Measurements from ENCODE around the gene ADAMTS2. TPM values are rescaled to one million over a fixed set of nuclear protein-coding genes. Genes with fewer than 3 reads are reported as not detected.

ADAMTS2 gene
- polyA plus RNA-seq, 3 donors, result 0.74 to 2.3 TPM; not detected in 1

GRCh38 chr5:179357031-179357430 is 11.8 kb upstream of the ADAMTS2 start:
- peaks cover 2 to 5% (median 4%) of the 10 kb centered on the region in 3 donors for H3K27me3 Mint-ChIP-seq (ENCODE audit: low read depth in 3 of 3)
- no peak overlapping the region for H3K27ac ChIP-seq (ENCODE audit: low read depth in 1 of 2, low read length in 2 of 2)
- H3K36me3 ChIP-seq (replicated peaks in 1 of 2; ENCODE audit: control insufficient read depth in 1 of 2, insufficient read depth in 2 of 2, low read length in 2 of 2), result no peaks in the 10 kb centered on the region
- H3K4me3 ChIP-seq (replicated peaks in 1 of 3; ENCODE audit: low read depth in 2 of 3, low read length in 3 of 3), result no peak overlapping the region
- peak overlapping the region; percentile 36 for H3K4me2 ChIP-seq (replicated peaks; ENCODE audit: extremely low read depth, low read length, poor library complexity, severe bottlenecking)
- H3K4me1 ChIP-seq (ENCODE audit: control insufficient read depth in 1 of 2, insufficient read depth in 2 of 2, low read length in 2 of 2), result peaks cover 29 to 42% of the 10 kb centered on the region in 2 donors
- H3K36me3 Mint-ChIP-seq, result no peaks in the 10 kb centered on the region
- H4K20me1 ChIP-seq (ENCODE audit: insufficient read depth, low read length), result no peaks in the 10 kb centered on the region
- TF ChIP-seq CTCF (IDR thresholded peaks at IDR 0.05), result no peak
- H3K4me1 Mint-ChIP-seq, result peaks cover 55% of the 10 kb centered on the region
- intact Hi-C loops (cut with micrococcal nuclease), result no loop called here
- H3K9ac ChIP-seq (ENCODE audit: insufficient read depth, low read length, poor library complexity, severe bottlenecking), result no peak overlapping the region
- no peaks in the 10 kb centered on the region for H3K79me2 ChIP-seq (ENCODE audit: insufficient read depth, low read length)
- no peak overlapping the region for H3K27ac Mint-ChIP-seq
- peaks cover 0 to 9% of the 10 kb centered on the region in 2 donors for H3K9me3 ChIP-seq (replicated peaks in 1 of 2; ENCODE audit: control insufficient read depth in 1 of 2, insufficient read depth in 1 of 2, low read length in 2 of 2)
- no peak for DNase-seq
- 17% methylated on average over 5 of the region's 7 CpGs for WGBS (ENCODE audit: insufficient coverage)
- no peak overlapping the region for H2AFZ ChIP-seq (ENCODE audit: insufficient read depth, low read depth, low read length, poor library complexity, severe bottlenecking)
- no peaks in the 10 kb centered on the region for H3K27me3 ChIP-seq (ENCODE audit: control insufficient read depth in 2 of 2, insufficient read depth in 2 of 2, low read length in 2 of 2)
- peak overlapping the region in 1 of 2 donors; percentile 4 for H3K4me3 Mint-ChIP-seq
- peaks cover 4 to 16% (median 10%) of the 10 kb centered on the region in 7 donors for H3K9me3 Mint-ChIP-seq

- Mint-ChIP-seq H3K4me1 (peaks cover 55% of the 10 kb centered on the region), H3K9me3 (peaks cover 3 to 13% (median 7%) of the 10 kb centered on the region in 7 donors), H3K36me3 (no peaks in the 10 kb centered on the region), H3K27me3 (ENCODE audit: low read depth in 3 of 3) (peaks cover 2 to 5% (median 4%) of the 10 kb centered on the region in 3 donors), H3K27ac (peak overlapping the region in 6 of 7 donors; percentile 49 to 87 (median 79)), H3K4me3 (peak overlapping the region in 1 of 2 donors; percentile 73)
- peak overlapping the region; percentile 17 to 54 for H3K27ac ChIP-seq (ENCODE audit: low read depth in 1 of 2, low read length in 2 of 2)
- H3K79me2 ChIP-seq (ENCODE audit: insufficient read depth, low read length), result no peaks in the 10 kb centered on the region
- peaks cover 0 to 2% of the 10 kb centered on the region in 2 donors for H3K27me3 ChIP-seq (ENCODE audit: control insufficient read depth in 2 of 2, insufficient read depth in 2 of 2, low read length in 2 of 2)
- H3K9ac ChIP-seq (ENCODE audit: insufficient read depth, low read length, poor library complexity, severe bottlenecking), result no peak overlapping the region
- peak in 1 of 3 donors; percentile 9 for DNase-seq
- intact Hi-C loops (cut with micrococcal nuclease), result no loop called here
- 63% methylated on average over 10 of the region's 11 CpGs for WGBS (ENCODE audit: insufficient coverage)
- H3K36me3 ChIP-seq (replicated peaks in 1 of 2; ENCODE audit: control insufficient read depth in 1 of 2, insufficient read depth in 2 of 2, low read length in 2 of 2), result no peaks in the 10 kb centered on the region
- peak overlapping the region; percentile 36 for H3K4me2 ChIP-seq (replicated peaks; ENCODE audit: extremely low read depth, low read length, poor library complexity, severe bottlenecking)
- no peaks in the 10 kb centered on the region for H4K20me1 ChIP-seq (ENCODE audit: insufficient read depth, low read length)
- peaks cover 0 to 5% of the 10 kb centered on the region in 2 donors for H3K9me3 ChIP-seq (replicated peaks in 1 of 2; ENCODE audit: control insufficient read depth in 1 of 2, insufficient read depth in 1 of 2, low read length in 2 of 2)
- H2AFZ ChIP-seq (ENCODE audit: insufficient read depth, low read depth, low read length, poor library complexity, severe bottlenecking), result no peak overlapping the region
- H3K4me1 ChIP-seq (ENCODE audit: control insufficient read depth in 1 of 2, insufficient read depth in 2 of 2, low read length in 2 of 2), result peaks cover 29 to 42% of the 10 kb centered on the region in 2 donors
- no peak for TF ChIP-seq CTCF (IDR thresholded peaks at IDR 0.05)
- no peak overlapping the region for H3K4me3 ChIP-seq (replicated peaks in 1 of 3; ENCODE audit: low read depth in 2 of 3, low read length in 3 of 3)
Measured at GRCh38 chr5:179355976-179356974, 11.0 kb upstream of the ADAMTS2 start.
